Frontal cortex (tissue), 4 donors: ENCODE data around the gene NOA1. TPM values are rescaled to one million over a fixed set of nuclear protein-coding genes. Genes with fewer than 3 reads are reported as not detected.
"Not testable (repeated sequence)": the region's sequence is repeated elsewhere in the genome, so short reads cannot be mapped to it uniquely, and the experiment has no call there.

ENCODE experiments used
- DNase-seq, 2 donors: peaks; one replicate each; pipeline ENCODE4 v3.0.0; 2012; ENCODE audit warnings: low spot score in 2 of 2
- FAIRE-seq: peaks from 2 replicates; lab custom pipeline; 2012; peaks lifted over from hg19 to GRCh38; lab: Jason Lieb, UNC
- small RNA-seq: library from RNA; depleted of rRNA; stranded (forward); fragments of <200 nt; gene quantifications from one replicate; pipeline ENCODE3, GENCODE V24; 2014
- total RNA-seq: library from RNA; depleted of rRNA; stranded (reverse); fragments of >200 nt; gene quantifications from one replicate; pipeline ENCODE4 v1.2.3, GENCODE V29; 2014
- donor health status: control.
- donor health status: control.
- donor health status: control.

The NOA1 gene
- total RNA-seq, 1 donor from 2014 or later: 19.6 TPM

- DNase-seq: no peak
- FAIRE-seq: no peak
These were observed 16.3 kb downstream of the NOA1 start for GRCh38 chr4:56961107-56961500.

- no peak for FAIRE-seq
- DNase-seq: no peak
These were observed 18.3 kb downstream of the NOA1 start for GRCh38 chr4:56959100-56959499.

- DNase-seq (no peak), FAIRE-seq (no peak)
These were observed 19.3 kb downstream of the NOA1 start for GRCh38 chr4:56958111-56958517.

GRCh38 chr4:56953680-56954520 lies 23.5 kb downstream of the NOA1 start:
- FAIRE-seq: no peak
- no peak for DNase-seq

- DNase-seq: no peak
- FAIRE-seq: no peak
These were observed 36.0 kb downstream of the NOA1 start for GRCh38 chr4:56941403-56941802.

GRCh38 chr4:56940971-56941370 lies 36.4 kb downstream of the NOA1 start:
- FAIRE-seq: no peak

GRCh38 chr4:56940403-56940802 lies 37.0 kb downstream of the NOA1 start:
- no peak for DNase-seq
- no peak for FAIRE-seq

More at GRCh38 chr4:56940971-56941370, 36.4 kb downstream of the NOA1 start:
- no peak for DNase-seq

GRCh38 chr4:56939826-56940225 lies 37.6 kb downstream of the NOA1 start:
- not testable (repeated sequence) for DNase-seq, FAIRE-seq

- FAIRE-seq (no peak), DNase-seq (no peak)
These were observed 40.1 kb downstream of the NOA1 start for GRCh38 chr4:56937262-56937661.

GRCh38 chr4:56931924-56932323 lies 45.5 kb downstream of the NOA1 start:
- FAIRE-seq: no peak
- no peak for DNase-seq

- no peak for FAIRE-seq
- no peak for DNase-seq
These were observed 46.8 kb downstream of the NOA1 start for GRCh38 chr4:56930638-56931037.

GRCh38 chr4:56927196-56927595 lies 50.2 kb downstream of the NOA1 start:
- FAIRE-seq: no peak

GRCh38 chr4:56914977-56915376 lies 62.4 kb downstream of the NOA1 start:
- not testable (repeated sequence) for DNase-seq, FAIRE-seq

More at GRCh38 chr4:56927196-56927595, 50.2 kb downstream of the NOA1 start:
- DNase-seq: no peak

- FAIRE-seq: no peak
These were observed 63.1 kb downstream of the NOA1 start for GRCh38 chr4:56914336-56914735.

More at GRCh38 chr4:56914336-56914735, 63.1 kb downstream of the NOA1 start:
- no peak for DNase-seq

Small RNAs within 50 kb of the gene (small RNA-seq; reads per million reads assigned to genes)
- gene RNU6-998P: not detected

Other genes starting within 250 kb of the NOA1 start
- gene SPINK2, start 155.9 kb downstream of the NOA1 start, total RNA-seq: not detected
- gene REST, start 69.7 kb downstream of the NOA1 start, total RNA-seq: 6.9 TPM
- gene POLR2B, start 1.3 kb upstream of the NOA1 start, total RNA-seq: 247 TPM
- gene IGFBP7, start 132.8 kb upstream of the NOA1 start, total RNA-seq: 26.1 TPM